CD4-positive, alpha-beta T cell treated with Interleukin-21 for 1 hour (primary cell): ENCODE results near the gene ZNF317.

Experiments used
- DNase-seq: peaks from one replicate; pipeline ENCODE4 v3.0.0-alpha.2; 2020

Gene ZNF317

DNA sequence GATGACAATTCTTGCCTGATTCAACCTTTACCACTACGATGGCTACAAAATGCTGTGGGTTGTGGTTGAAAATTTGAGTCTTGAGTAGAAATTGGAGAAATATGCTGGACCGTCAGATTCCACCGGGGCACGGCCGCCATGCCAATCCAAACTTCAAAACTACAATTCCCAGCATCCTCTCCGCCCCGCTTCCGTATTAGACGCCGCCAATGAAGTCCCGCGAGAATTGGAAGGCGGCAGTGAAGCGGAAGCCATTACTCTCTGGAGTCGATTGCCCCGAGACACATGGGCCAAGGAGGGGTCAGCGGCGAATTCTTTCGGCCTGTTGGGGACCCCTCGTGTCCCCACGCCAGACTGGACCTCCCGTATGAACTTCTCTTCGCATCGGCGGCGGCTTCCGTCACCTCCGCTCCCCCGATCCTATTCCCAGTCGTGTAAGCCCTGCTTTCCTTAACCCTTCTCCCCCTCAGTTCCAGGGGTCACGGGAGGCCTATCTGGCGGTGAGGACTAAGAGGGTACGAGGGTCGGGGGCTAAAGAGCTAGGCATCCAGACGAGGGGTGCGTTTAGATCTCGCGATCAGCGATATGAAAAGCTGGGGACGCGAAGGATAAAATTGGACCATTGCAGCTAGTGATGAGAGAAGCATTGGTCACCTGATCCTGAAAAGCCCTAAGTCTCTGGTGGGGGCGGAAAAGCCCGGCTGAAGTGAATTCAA, at the start of gene ZNF317:
Gene ZNF317 (plus strand): TSS at position 239 of the 716 bp plus-strand sequence. CDS start 15,620 bp downstream, outside the sequence.
- peak; percentile 94 for DNase-seq

DNA sequence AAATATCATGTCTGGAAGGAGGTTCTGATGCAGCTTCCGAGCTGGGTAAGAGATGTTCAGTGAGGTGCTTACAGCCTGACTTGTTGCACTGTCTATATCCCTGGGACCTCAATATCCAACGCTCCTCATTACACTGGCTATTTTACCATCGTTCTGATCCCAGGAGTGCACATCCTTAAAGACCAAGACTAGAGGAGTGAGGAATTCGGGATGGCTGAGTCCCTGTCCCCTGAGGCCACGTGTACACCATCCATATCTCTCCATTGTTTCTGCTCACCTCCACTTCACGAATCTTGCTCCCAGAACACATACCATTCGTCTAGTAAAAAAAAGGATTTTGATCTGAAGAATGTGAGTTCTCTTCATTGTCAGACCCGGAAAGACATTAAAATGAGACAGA, 32.8 kb upstream of the ZNF317 start, which contains the start of gene OR7G2:
Gene OR7G2 (minus strand): TSS at position 101 of the 400 bp plus-strand sequence. CDS start 4,232 bp downstream, outside the sequence.
- DNase-seq = no peak

GRCh38 chr19:9109959-9110358, 30.2 kb upstream of the ZNF317 start:
- DNase-seq = no peak

GRCh38 chr19:9115307-9115813, 24.8 kb upstream of the ZNF317 start, which contains the start of gene OR7G1:
TSS of gene OR7G1 (minus strand) at chr19:9115763. CDS start at chr19:9115763, 0 bp downstream.
- DNase-seq = no peak

GRCh38 chr19:9116547-9116946, 23.6 kb upstream of the ZNF317 start:
- DNase-seq = no peak

DNA sequence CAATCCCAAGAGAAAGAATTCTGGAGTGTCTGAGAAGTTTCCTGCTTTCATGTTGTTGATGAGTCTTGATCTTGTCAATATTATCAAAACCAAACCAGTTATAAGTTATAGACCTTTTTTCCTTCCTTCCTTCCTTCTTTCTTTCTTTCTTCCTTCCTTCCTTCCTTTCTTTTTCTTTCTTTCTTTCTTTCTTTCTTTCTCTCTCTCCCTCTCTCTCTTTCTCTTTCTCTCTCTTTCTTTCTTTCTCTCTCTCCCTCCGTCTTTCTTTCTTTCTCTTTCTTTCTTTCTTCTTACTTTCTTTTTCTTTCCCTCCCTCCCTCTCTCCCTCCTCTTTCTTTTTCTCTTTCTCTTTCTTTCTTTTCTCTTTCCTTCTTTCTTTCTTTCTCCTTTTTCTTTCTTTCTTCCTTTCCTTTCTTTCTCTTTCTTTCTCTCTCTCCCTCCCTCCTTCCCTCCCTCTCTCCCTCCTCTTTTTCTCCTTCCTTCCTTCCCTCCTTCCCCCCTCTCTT, 13.2 kb upstream of the ZNF317 start, which contains the start of gene OR7G3:
Gene OR7G3 (minus strand): TSS at position 51 of the 506 bp plus-strand sequence. CDS start 0 bp downstream, at position 51.
- no peak for DNase-seq

DNA sequence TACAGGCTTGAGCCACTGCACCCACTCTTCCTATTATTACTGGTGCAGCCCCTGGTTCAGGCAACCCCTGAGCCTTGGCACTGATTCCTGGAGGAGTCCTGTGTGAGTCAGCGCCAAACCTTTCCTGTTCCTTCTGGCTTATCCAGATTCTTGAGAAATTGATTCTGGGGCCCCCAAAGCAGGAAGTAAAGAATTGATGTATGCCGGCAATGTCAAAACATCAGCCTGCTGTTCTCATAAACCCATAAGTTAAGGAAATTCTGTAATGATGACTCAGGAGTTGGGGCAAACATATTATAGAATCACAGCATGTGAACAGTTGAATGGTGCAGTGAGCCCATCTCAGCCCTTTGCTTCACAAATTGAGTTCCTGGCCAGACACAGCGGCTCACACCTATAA, 12.0 kb upstream of the ZNF317 start:
- no peak for DNase-seq

DNA sequence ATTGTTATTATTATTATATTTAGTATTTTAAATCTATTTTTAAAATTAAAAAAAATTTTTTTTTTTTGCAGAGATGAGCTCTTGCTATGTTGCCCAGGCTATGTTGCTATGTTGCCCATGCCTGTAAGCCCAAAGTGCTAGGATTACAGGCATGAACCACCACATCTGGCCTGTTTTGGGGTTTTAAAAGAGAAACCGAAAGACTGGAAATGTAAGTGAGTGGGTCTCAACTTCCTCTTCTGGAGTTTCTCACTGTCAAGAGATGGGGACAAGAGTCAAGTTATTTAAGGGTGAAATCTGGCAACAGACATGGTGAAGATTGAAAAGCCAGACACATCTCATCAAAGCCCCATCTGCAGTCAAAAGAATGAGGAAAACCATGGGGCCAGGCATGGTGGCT, 9.2 kb upstream of the ZNF317 start:
- peak; percentile 5 for DNase-seq

- DNase-seq = no peak
Observed at GRCh38 chr19:9132422-9132821, 7.8 kb upstream of the ZNF317 start.

- no peak for DNase-seq
Observed at GRCh38 chr19:9139609-9140158, 513 bp upstream of the ZNF317 start.

DNA sequence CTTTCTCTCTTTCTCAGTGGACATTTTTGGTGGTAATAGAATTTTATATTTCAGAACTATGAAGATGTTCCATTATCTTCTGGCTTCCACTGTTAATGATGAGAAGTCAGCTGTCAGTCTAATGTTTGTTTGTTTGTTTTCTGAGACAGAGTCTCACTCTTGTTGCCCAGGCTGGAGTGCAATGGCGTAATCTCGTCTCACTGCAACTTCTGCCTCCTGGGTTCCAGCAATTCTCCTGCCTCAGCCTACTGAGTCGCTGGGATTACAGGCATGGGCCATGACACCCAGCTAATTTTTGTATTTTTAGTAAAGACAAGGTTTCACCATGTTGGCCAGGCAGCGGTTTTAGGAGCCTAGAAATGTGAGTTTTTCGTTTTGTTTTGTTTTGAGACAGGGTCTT, 4.7 kb downstream of the ZNF317 start:
- no peak for DNase-seq

- DNase-seq = no peak
Observed at GRCh38 chr19:9146882-9147281, 6.7 kb downstream of the ZNF317 start.

DNA sequence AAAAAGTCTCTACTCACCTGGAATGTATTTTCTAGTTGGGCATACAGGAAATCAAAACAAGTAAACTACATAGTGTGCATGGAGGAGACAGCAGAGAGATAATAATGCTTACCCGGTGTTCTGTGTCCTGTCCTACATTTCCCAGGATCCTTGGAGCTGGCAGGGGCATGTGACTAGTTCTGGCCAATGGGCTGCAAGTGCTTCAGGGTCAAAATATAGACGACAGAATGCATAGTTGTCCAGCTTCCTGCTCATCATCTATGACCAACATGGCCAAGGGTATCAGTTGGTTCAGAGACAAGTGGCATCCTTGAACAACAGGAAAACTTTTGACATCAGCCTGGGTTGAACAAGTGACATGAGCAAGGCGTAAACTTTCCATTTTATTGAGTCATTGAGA, 8.5 kb downstream of the ZNF317 start:
- no peak for DNase-seq

- DNase-seq = no peak
Observed at GRCh38 chr19:9149997-9150396, 9.8 kb downstream of the ZNF317 start.

DNA sequence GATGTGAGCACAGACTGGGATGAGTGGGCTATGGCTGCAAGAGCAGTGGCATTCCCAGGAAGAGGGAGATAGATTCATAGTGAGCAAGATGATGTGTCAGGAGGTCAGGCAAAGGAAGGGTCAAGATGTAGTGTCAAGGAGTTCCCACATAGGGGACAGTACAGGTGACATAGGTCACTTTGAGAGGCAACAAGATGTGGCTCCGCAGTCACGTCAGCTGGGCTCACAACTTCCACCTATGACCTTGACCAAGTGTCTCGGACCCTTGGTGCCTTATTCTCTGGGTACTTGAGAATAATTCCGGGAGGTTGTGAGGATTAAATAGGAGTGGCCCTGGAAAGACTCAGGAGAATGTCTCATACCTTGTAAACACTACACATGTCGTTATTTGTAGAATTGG, 10.5 kb downstream of the ZNF317 start:
- no peak for DNase-seq

- DNase-seq = peak; percentile 8
Observed at GRCh38 chr19:9151367-9151766, 11.2 kb downstream of the ZNF317 start.

GRCh38 chr19:9155591-9155990, 15.4 kb downstream of the ZNF317 start:
- no peak for DNase-seq

DNA sequence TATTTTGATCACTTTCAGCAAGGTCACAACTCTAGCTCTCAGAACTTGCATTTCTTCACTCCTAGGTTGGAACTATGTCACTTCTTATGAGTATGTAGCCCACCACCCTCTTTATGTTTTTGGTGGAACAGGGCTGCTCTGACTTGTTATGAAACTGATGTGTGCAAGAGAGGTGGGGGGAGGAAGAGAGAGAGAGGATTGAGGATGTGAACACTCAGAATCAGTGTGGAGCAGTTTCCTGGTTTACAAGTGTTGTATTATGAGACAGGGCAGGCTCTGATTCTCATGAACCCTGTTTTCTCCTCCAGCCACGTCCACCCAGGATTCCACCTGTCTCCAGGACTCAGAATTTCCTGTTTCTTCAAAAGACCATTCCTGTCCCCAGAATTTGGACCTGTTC, 16.1 kb downstream of the ZNF317 start:
- DNase-seq = no peak

- DNase-seq = no peak
Observed at GRCh38 chr19:9159891-9160290, 19.7 kb downstream of the ZNF317 start.

- no peak for DNase-seq
Observed at GRCh38 chr19:9161427-9161826, 21.2 kb downstream of the ZNF317 start.

DNA sequence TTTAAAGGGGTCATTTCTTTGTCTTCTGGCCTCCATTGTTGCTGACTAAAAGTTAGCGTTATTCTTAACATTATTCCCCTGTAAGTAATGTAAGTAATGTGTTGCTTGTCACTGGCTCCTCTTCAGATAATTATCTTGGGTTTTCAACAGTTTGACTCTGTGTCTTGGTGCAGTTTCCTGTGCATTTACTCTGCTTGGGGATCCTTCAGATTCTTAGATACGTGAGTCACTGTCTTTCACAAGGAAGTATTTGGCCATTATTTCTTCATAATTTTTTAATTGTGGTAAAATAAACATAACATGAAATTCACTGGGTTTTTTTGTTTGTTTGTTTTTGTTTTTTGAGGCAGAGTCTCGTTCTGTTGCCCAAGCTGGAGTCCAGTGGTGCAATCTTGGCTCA, 25.1 kb downstream of the ZNF317 start:
- DNase-seq = no peak

- no peak for DNase-seq
Observed at GRCh38 chr19:9166846-9167245, 26.6 kb downstream of the ZNF317 start.

DNA sequence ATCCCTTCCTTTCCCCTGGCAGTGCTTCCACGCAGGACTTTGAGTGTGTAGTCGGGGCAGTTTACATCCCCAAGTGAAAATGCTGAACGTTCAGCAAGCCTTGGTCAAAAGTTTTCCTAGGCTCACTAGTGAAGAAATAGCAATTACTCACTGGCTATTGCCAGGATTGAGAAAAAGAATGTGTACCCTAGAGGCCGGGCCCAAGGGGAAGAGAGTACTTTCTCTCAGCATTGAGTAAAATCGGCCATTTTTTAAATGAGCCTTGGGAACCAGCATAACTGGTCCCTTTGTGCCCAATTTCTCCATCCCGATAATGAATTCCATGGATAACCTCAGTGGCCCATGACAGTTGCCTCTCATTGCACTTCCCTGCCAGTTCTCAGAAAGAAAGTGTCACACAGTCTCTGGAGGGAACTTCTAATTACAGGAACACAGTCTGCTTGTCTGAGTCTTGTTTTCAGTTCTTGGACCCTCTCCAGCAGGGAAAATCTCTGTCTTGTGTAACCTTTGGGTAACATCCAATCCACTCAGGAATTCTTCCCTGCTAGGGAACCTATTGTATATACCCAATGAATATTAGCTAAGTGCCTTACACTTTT, 31.3 kb downstream of the ZNF317 start:
- no peak for DNase-seq

- no peak for DNase-seq
Observed at GRCh38 chr19:9175326-9175725, 35.1 kb downstream of the ZNF317 start.
